Prostate gland (tissue), 2 donors: ENCODE measurements around the gene SERPINB1.

Source experiments
- POLR2A ChIP-seq: fragments of 450-650 bp; IDR thresholded peaks from one replicate; pipeline ENCODE4 v1.6.1; 2016; ENCODE audit warnings: antibody characterized with exemption, mild to moderate bottlenecking
- POLR2AphosphoS5 ChIP-seq: sonication (generic); formaldehyde crosslinking; IDR thresholded peaks from one replicate; pipeline ENCODE4 v1.6.1; 2017; ENCODE audit warnings: antibody characterized with exemption
- TF ChIP-seq, protein P1 (sequence below), 4 experiments: fragments of 200-600 bp in 2 of 4; fragments of 450-650 bp in 2 of 4; sonication (generic) in 2 of 4; IDR thresholded peaks; 1 replicate in 3 of 4; 2 replicates in 1 of 4; pipeline ENCODE4 v1.5.1; 2016 to 2019; ENCODE audit warnings: antibody characterized with exemption in 4 of 4, mild to moderate bottlenecking in 2 of 4, moderate library complexity in 2 of 4

DNA sequence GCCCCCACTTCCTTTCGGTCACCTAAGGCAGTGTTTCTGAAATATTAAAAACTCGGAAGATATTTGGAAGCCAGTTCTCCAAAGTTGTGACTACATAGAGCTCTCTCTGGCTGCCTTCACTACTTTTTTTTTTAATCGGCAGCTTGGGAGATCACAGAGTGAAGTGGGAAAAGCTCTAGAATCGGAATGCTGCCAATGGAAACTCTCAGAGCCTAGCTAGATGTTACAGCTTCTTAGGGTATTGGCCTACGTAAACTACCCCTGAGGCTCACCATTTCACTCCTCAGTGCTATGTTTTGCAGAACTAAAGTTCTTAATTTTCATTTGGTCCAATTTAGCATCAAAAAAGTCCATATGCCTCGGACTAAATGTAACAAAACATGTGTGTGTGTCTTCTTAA, 14.5 kb downstream of the SERPINB1 start:
- TF ChIP-seq POLR2AphosphoS5 = no peak
- TF ChIP-seq POLR2A = no peak
- TF ChIP-seq, protein P1, sequence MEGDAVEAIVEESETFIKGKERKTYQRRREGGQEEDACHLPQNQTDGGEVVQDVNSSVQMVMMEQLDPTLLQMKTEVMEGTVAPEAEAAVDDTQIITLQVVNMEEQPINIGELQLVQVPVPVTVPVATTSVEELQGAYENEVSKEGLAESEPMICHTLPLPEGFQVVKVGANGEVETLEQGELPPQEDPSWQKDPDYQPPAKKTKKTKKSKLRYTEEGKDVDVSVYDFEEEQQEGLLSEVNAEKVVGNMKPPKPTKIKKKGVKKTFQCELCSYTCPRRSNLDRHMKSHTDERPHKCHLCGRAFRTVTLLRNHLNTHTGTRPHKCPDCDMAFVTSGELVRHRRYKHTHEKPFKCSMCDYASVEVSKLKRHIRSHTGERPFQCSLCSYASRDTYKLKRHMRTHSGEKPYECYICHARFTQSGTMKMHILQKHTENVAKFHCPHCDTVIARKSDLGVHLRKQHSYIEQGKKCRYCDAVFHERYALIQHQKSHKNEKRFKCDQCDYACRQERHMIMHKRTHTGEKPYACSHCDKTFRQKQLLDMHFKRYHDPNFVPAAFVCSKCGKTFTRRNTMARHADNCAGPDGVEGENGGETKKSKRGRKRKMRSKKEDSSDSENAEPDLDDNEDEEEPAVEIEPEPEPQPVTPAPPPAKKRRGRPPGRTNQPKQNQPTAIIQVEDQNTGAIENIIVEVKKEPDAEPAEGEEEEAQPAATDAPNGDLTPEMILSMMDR (IDR thresholded peaks at IDR 0.05) = no peak
